GM23338 (cell line): ENCODE results near the gene CYP26C1. TPM values are rescaled to one million over a fixed set of nuclear protein-coding genes. Genes with fewer than 3 reads are reported as not detected.

Experiments used
- ATAC-seq: fragments of 200-7000 bp; cut with Tn5 transposase; 3 replicates; pipeline ENCODE4 v1.9.1; 2020
- DNase-seq: peaks from one replicate; pipeline ENCODE4 v3.0.0-alpha.2; 2015; ENCODE audit warnings: low spot score
- H2AFZ ChIP-seq: fragments of 200-600 bp; sonication (generic); 2 replicates; pipeline ENCODE4 v1.8.0; 2016; ENCODE audit warnings: antibody characterized with exemption, mild to moderate bottlenecking, moderate library complexity
- H3F3A ChIP-seq: fragments of 200-600 bp; sonication (generic); replicated peaks from 2 replicates; pipeline ENCODE4 v1.8.0; 2017; ENCODE audit warnings: antibody characterized with exemption, mixed run types, low read depth
- H3K27ac ChIP-seq: fragments of 200-600 bp; sonication (generic); 2 replicates; pipeline ENCODE4 v1.6.1; 2016; ENCODE audit warnings: low read depth
- H3K27me3 ChIP-seq: fragments of 200-600 bp; sonication (generic); 2 replicates; pipeline ENCODE4 v1.8.0; 2016; ENCODE audit warnings: mild to moderate bottlenecking, mixed run types, moderate library complexity; ENCODE audit not compliant: insufficient read depth
- H3K36me3 ChIP-seq: fragments of 200-600 bp; sonication (generic); 2 replicates; pipeline ENCODE4 v1.8.0; 2016; ENCODE audit warnings: mild to moderate bottlenecking; ENCODE audit not compliant: insufficient read depth
- H3K4me1 ChIP-seq: fragments of 200-600 bp; sonication (generic); 2 replicates; pipeline ENCODE4 v1.8.0; 2016; ENCODE audit warnings: mild to moderate bottlenecking, moderate library complexity; ENCODE audit not compliant: insufficient read depth
- H3K4me2 ChIP-seq: fragments of 200-600 bp; sonication (generic); 2 replicates; pipeline ENCODE4 v1.7.1; 2017; ENCODE audit warnings: mixed run types
- H3K4me3 ChIP-seq: fragments of 200-600 bp; sonication (generic); 2 replicates; pipeline ENCODE4 v1.6.1; 2016; ENCODE audit warnings: mixed run types
- H3K79me2 ChIP-seq: fragments of 200-600 bp; sonication (generic); replicated peaks from 2 replicates; pipeline ENCODE4 v1.8.0; 2017; ENCODE audit warnings: mild to moderate bottlenecking; ENCODE audit not compliant: insufficient read depth
- H3K9me2 ChIP-seq: fragments of 200-600 bp; sonication (generic); 2 replicates; pipeline ENCODE4 v1.8.0; 2017; ENCODE audit not compliant: insufficient read depth
- H4K20me1 ChIP-seq: fragments of 200-600 bp; sonication (generic); replicated peaks from 2 replicates; pipeline ENCODE4 v1.8.0; 2017; ENCODE audit warnings: mild to moderate bottlenecking; ENCODE audit not compliant: insufficient read depth
- H3K27ac Mint-ChIP-seq: 2 replicates; pipeline ENCODE4 v1.8.0; 2020; ENCODE audit warnings: inconsistent platforms, mild to moderate bottlenecking, moderate library complexity, mixed read lengths
- H3K27me3 Mint-ChIP-seq: 3 replicates; pipeline ENCODE4 v1.8.0; 2022; ENCODE audit warnings: low read depth, mild to moderate bottlenecking, moderate library complexity, mixed read lengths, inconsistent platforms; ENCODE audit not compliant: insufficient read depth, poor library complexity
- H3K36me3 Mint-ChIP-seq: 3 replicates; pipeline ENCODE4 v1.8.0; 2021; ENCODE audit warnings: low read depth, mild to moderate bottlenecking, inconsistent platforms, moderate library complexity, mixed read lengths
- H3K4me1 Mint-ChIP-seq: 3 replicates; pipeline ENCODE4 v1.8.0; 2020; ENCODE audit warnings: mild to moderate bottlenecking, inconsistent platforms, mixed read lengths
- H3K4me3 Mint-ChIP-seq: 3 replicates; pipeline ENCODE4 v1.8.0; 2021; ENCODE audit warnings: moderate library complexity, mild to moderate bottlenecking, inconsistent platforms, mixed read lengths
- H3K9me3 Mint-ChIP-seq: 3 replicates; pipeline ENCODE4 v1.8.0; 2020; ENCODE audit warnings: moderate library complexity, mild to moderate bottlenecking, inconsistent platforms, mixed read lengths
- CREB1 ChIP-seq: fragments of 250-450 bp; sonication (Bioruptor Pico); IDR thresholded peaks from 2 replicates; pipeline ENCODE4 v1.5.0; 2020; ENCODE audit warnings: low read depth, mild to moderate bottlenecking, moderate library complexity
- EZH2 ChIP-seq: fragments of 200-600 bp; sonication (generic); IDR thresholded peaks from one replicate; pipeline ENCODE4 v1.8.0; 2017; ENCODE audit warnings: antibody characterized with exemption, mild to moderate bottlenecking, low read depth; ENCODE audit not compliant: unreplicated experiment
- EZH2phosphoT487 ChIP-seq: fragments of 200-600 bp; sonication (generic); IDR thresholded peaks from one replicate; pipeline ENCODE4 v1.8.1; 2018; ENCODE audit warnings: antibody characterized with exemption; ENCODE audit not compliant: unreplicated experiment
- JUNB ChIP-seq: IDR thresholded peaks from one replicate; pipeline ENCODE4 v1.6.1; 2016; ENCODE audit warnings: antibody characterized with exemption; ENCODE audit not compliant: unreplicated experiment
- NANOG ChIP-seq: IDR thresholded peaks from 2 replicates; pipeline ENCODE4 v1.6.1; 2016; ENCODE audit warnings: antibody characterized with exemption, borderline replicate concordance
- POLR2AphosphoS5 ChIP-seq: IDR thresholded peaks from 2 replicates; pipeline ENCODE4 v1.6.1; 2016; ENCODE audit warnings: antibody characterized with exemption, low read depth
- STAT1 ChIP-seq: IDR thresholded peaks from one replicate; pipeline ENCODE4 v1.6.1; 2016; ENCODE audit warnings: antibody characterized with exemption; ENCODE audit not compliant: unreplicated experiment
- ZNF114 ChIP-seq: fragments of 250-450 bp; sonication (Bioruptor Pico); IDR thresholded peaks from 2 replicates; pipeline ENCODE4 v1.5.0; 2020; ENCODE audit warnings: mild to moderate bottlenecking, moderate library complexity
- ZNF331 ChIP-seq: fragments of 250-450 bp; sonication (Bioruptor Pico); IDR thresholded peaks from 2 replicates; pipeline ENCODE4 v1.5.0; 2020; ENCODE audit warnings: low read depth, mild to moderate bottlenecking, moderate library complexity
- polyA plus RNA-seq: library from polyadenylated mRNA; unstranded; fragments of >200 nt; fragmentation: Nextera tagmentation; extraction: Ambion mirVana; gene quantifications from 2 replicates; pipeline ENCODE4 v1.2.1, GENCODE V29; 2016
- total RNA-seq: library from RNA; depleted of rRNA; stranded (reverse); fragments of >200 nt; shearing (Covaris generic); gene quantifications from 2 replicates; pipeline ENCODE4 v1.2.3, GENCODE V29; 2014
- TF ChIP-seq, protein P1 (sequence below): IDR thresholded peaks from one replicate; pipeline ENCODE4 v1.6.1; 2018; ENCODE audit warnings: antibody characterized with exemption; ENCODE audit not compliant: unreplicated experiment
- TF ChIP-seq, protein P2 (sequence below): fragments of 250-450 bp; sonication (Bioruptor Pico); IDR thresholded peaks from 2 replicates; pipeline ENCODE4 v1.5.0; 2020; ENCODE audit warnings: mild to moderate bottlenecking, moderate library complexity
- TF ChIP-seq, protein P3 (sequence below), 2 experiments: fragments of 200-600 bp in 1 of 2; sonication (generic) in 1 of 2; conservative IDR thresholded peaks; 2 replicates each; pipeline versions ENCODE4 v1.5.1 to v1.6.1; 2016 to 2017; ENCODE audit warnings: antibody characterized with exemption in 2 of 2, low read depth in 2 of 2, mild to moderate bottlenecking in 2 of 2, moderate library complexity in 1 of 2
- TF ChIP-seq, protein P4 (sequence below): IDR thresholded peaks from 2 replicates; pipeline ENCODE4 v1.6.1; 2016; ENCODE audit warnings: antibody characterized with exemption

CYP26C1 gene
- total and polyA plus RNA-seq, 2 experiments from 2014 or later: 0.24 TPM; not detected in 1

DNA sequence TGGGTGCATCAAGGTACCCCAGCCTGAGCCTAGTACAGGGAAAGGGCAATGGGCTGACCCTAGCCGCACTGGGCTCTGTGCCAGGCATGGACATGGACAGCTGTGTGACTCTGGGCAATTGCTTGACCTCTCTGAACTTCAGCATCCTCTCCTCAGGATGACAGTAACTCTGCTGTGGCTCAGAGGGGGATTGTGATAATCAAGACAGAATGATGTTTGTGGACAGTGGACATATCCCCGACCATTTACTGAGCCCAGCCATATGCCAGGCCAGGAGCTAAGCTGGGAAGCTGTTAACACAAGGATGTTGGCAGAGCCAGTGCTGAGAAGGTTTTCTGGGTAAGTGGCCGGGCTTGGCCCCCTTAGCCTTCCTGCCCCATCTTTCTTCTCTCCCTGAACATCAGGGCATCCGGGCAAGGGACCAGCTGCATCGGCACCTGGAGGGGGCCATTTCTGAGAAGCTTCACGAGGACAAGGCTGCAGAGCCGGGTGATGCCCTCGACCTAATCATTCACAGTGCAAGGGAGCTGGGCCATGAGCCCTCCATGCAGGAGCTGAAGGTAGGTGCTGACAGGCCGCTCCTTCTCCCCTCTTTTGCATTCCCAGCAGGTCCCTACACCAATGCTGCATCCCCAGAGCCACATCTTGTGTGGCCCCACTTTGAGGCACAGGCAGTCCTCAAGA is 3.5 kb downstream of the CYP26C1 start:
- no peak for DNase-seq

More for the DNA sequence above, 3.5 kb downstream of the CYP26C1 start:
- no peak for ATAC-seq
- H3K4me3 ChIP-seq: 0 out of 2 replicates have a peak overlapping the region, but pooled peaks have one; percentile 63
- H3K4me2 ChIP-seq: no peak overlapping the region
- no peaks in the 10 kb centered on the region; the same call in 2 of the 3 replicates for H3K36me3 Mint-ChIP-seq
- H3K27me3 ChIP-seq: peaks cover 100% of the 10 kb centered on the region
- H3K4me1 ChIP-seq: peaks cover 39% of the 10 kb centered on the region
- no peaks in the 10 kb centered on the region for H3K9me2 ChIP-seq
- no peak overlapping the region for H3K27ac Mint-ChIP-seq
- peak overlapping the region; percentile 54; the same call in 2 of the 3 replicates for H3K4me3 Mint-ChIP-seq
- no peak overlapping the region for H3K27ac ChIP-seq
- peaks cover 98% of the 10 kb centered on the region for H3K27me3 Mint-ChIP-seq
- peaks cover 12% of the 10 kb centered on the region for H4K20me1 ChIP-seq
- H3K4me1 Mint-ChIP-seq: peaks cover 48% of the 10 kb centered on the region
- no peak overlapping the region for H2AFZ ChIP-seq
- peaks cover 30% of the 10 kb centered on the region for H3F3A ChIP-seq
- H3K36me3 ChIP-seq: no peaks in the 10 kb centered on the region
- H3K79me2 ChIP-seq: no peaks in the 10 kb centered on the region
- no peaks in the 10 kb centered on the region; the same call in 2 of the 3 replicates for H3K9me3 Mint-ChIP-seq
- TF ChIP-seq JUNB (no peak), STAT1 (no peak), ZNF331 (CRISPR knock-in tag) (no peak), POLR2AphosphoS5 (no peak), CREB1 (CRISPR knock-in tag) (no peak), EZH2 (no peak), NANOG (no peak), EZH2phosphoT487 (no peak), ZNF114 (no peak)
- TF ChIP-seq, protein P1, sequence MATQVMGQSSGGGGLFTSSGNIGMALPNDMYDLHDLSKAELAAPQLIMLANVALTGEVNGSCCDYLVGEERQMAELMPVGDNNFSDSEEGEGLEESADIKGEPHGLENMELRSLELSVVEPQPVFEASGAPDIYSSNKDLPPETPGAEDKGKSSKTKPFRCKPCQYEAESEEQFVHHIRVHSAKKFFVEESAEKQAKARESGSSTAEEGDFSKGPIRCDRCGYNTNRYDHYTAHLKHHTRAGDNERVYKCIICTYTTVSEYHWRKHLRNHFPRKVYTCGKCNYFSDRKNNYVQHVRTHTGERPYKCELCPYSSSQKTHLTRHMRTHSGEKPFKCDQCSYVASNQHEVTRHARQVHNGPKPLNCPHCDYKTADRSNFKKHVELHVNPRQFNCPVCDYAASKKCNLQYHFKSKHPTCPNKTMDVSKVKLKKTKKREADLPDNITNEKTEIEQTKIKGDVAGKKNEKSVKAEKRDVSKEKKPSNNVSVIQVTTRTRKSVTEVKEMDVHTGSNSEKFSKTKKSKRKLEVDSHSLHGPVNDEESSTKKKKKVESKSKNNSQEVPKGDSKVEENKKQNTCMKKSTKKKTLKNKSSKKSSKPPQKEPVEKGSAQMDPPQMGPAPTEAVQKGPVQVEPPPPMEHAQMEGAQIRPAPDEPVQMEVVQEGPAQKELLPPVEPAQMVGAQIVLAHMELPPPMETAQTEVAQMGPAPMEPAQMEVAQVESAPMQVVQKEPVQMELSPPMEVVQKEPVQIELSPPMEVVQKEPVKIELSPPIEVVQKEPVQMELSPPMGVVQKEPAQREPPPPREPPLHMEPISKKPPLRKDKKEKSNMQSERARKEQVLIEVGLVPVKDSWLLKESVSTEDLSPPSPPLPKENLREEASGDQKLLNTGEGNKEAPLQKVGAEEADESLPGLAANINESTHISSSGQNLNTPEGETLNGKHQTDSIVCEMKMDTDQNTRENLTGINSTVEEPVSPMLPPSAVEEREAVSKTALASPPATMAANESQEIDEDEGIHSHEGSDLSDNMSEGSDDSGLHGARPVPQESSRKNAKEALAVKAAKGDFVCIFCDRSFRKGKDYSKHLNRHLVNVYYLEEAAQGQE: no peak
- TF ChIP-seq, protein P2, sequence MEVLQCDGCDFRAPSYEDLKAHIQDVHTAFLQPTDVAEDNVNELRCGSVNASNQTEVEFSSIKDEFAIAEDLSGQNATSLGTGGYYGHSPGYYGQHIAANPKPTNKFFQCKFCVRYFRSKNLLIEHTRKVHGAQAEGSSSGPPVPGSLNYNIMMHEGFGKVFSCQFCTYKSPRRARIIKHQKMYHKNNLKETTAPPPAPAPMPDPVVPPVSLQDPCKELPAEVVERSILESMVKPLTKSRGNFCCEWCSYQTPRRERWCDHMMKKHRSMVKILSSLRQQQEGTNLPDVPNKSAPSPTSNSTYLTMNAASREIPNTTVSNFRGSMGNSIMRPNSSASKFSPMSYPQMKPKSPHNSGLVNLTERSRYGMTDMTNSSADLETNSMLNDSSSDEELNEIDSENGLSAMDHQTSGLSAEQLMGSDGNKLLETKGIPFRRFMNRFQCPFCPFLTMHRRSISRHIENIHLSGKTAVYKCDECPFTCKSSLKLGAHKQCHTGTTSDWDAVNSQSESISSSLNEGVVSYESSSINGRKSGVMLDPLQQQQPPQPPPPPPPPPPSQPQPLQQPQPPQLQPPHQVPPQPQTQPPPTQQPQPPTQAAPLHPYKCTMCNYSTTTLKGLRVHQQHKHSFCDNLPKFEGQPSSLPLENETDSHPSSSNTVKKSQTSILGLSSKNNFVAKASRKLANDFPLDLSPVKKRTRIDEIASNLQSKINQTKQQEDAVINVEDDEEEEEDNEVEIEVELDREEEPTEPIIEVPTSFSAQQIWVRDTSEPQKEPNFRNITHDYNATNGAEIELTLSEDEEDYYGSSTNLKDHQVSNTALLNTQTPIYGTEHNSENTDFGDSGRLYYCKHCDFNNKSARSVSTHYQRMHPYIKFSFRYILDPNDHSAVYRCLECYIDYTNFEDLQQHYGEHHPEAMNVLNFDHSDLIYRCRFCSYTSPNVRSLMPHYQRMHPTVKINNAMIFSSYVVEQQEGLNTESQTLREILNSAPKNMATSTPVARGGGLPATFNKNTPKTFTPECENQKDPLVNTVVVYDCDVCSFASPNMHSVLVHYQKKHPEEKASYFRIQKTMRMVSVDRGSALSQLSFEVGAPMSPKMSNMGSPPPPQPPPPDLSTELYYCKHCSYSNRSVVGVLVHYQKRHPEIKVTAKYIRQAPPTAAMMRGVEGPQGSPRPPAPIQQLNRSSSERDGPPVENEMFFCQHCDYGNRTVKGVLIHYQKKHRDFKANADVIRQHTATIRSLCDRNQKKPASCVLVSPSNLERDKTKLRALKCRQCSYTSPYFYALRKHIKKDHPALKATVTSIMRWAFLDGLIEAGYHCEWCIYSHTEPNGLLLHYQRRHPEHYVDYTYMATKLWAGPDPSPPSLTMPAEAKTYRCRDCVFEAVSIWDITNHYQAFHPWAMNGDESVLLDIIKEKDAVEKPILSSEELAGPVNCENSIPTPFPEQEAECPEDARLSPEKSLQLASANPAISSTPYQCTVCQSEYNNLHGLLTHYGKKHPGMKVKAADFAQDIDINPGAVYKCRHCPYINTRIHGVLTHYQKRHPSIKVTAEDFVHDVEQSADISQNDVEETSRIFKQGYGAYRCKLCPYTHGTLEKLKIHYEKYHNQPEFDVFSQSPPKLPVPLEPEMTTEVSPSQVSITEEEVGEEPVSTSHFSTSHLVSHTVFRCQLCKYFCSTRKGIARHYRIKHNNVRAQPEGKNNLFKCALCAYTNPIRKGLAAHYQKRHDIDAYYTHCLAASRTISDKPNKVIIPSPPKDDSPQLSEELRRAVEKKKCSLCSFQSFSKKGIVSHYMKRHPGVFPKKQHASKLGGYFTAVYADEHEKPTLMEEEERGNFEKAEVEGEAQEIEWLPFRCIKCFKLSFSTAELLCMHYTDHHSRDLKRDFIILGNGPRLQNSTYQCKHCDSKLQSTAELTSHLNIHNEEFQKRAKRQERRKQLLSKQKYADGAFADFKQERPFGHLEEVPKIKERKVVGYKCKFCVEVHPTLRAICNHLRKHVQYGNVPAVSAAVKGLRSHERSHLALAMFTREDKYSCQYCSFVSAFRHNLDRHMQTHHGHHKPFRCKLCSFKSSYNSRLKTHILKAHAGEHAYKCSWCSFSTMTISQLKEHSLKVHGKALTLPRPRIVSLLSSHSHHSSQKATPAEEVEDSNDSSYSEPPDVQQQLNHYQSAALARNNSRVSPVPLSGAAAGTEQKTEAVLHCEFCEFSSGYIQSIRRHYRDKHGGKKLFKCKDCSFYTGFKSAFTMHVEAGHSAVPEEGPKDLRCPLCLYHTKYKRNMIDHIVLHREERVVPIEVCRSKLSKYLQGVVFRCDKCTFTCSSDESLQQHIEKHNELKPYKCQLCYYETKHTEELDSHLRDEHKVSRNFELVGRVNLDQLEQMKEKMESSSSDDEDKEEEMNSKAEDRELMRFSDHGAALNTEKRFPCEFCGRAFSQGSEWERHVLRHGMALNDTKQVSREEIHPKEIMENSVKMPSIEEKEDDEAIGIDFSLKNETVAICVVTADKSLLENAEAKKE (CRISPR knock-in tag): no peak
- TF ChIP-seq, protein P3, sequence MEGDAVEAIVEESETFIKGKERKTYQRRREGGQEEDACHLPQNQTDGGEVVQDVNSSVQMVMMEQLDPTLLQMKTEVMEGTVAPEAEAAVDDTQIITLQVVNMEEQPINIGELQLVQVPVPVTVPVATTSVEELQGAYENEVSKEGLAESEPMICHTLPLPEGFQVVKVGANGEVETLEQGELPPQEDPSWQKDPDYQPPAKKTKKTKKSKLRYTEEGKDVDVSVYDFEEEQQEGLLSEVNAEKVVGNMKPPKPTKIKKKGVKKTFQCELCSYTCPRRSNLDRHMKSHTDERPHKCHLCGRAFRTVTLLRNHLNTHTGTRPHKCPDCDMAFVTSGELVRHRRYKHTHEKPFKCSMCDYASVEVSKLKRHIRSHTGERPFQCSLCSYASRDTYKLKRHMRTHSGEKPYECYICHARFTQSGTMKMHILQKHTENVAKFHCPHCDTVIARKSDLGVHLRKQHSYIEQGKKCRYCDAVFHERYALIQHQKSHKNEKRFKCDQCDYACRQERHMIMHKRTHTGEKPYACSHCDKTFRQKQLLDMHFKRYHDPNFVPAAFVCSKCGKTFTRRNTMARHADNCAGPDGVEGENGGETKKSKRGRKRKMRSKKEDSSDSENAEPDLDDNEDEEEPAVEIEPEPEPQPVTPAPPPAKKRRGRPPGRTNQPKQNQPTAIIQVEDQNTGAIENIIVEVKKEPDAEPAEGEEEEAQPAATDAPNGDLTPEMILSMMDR (conservative IDR thresholded peaks at IDR 0.05; ENCODE audit: low read depth in 2 of 2): no peak
- TF ChIP-seq, protein P4, sequence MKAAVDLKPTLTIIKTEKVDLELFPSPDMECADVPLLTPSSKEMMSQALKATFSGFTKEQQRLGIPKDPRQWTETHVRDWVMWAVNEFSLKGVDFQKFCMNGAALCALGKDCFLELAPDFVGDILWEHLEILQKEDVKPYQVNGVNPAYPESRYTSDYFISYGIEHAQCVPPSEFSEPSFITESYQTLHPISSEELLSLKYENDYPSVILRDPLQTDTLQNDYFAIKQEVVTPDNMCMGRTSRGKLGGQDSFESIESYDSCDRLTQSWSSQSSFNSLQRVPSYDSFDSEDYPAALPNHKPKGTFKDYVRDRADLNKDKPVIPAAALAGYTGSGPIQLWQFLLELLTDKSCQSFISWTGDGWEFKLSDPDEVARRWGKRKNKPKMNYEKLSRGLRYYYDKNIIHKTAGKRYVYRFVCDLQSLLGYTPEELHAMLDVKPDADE: no peak
